C4-2B (cell line): Measurements from ENCODE around the gene SLC19A2.

ENCODE experiments used
- H3K27ac ChIP-seq: fragments of 450-650 bp; 2 replicates; pipeline ENCODE4 v1.5.1; 2017
- ZFX ChIP-seq: fragments of 450-650 bp; IDR thresholded peaks from 2 replicates; pipeline ENCODE4 v1.6.1; 2017
- TF ChIP-seq, protein P1 (sequence below): fragments of 450-650 bp; conservative IDR thresholded peaks from 2 replicates; pipeline ENCODE4 v1.5.1; 2017; ENCODE audit warnings: mild to moderate bottlenecking

Gene SLC19A2

GRCh38 chr1:169414952-169415351 is 70.8 kb downstream of the SLC19A2 start:
- TF ChIP-seq, protein P1, sequence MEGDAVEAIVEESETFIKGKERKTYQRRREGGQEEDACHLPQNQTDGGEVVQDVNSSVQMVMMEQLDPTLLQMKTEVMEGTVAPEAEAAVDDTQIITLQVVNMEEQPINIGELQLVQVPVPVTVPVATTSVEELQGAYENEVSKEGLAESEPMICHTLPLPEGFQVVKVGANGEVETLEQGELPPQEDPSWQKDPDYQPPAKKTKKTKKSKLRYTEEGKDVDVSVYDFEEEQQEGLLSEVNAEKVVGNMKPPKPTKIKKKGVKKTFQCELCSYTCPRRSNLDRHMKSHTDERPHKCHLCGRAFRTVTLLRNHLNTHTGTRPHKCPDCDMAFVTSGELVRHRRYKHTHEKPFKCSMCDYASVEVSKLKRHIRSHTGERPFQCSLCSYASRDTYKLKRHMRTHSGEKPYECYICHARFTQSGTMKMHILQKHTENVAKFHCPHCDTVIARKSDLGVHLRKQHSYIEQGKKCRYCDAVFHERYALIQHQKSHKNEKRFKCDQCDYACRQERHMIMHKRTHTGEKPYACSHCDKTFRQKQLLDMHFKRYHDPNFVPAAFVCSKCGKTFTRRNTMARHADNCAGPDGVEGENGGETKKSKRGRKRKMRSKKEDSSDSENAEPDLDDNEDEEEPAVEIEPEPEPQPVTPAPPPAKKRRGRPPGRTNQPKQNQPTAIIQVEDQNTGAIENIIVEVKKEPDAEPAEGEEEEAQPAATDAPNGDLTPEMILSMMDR = no peak
- TF ChIP-seq ZFX = no peak
- H3K27ac ChIP-seq = no peak overlapping the region
